Raji (cell line): ENCODE results near the gene BRMS1L.

Source experiments
- POLR2A ChIP-seq: IDR thresholded peaks from 2 replicates; pipeline ENCODE4 v1.6.1; 2011; ENCODE audit warnings: low read depth, low read length, control low read depth; ENCODE audit not compliant: insufficient read depth

BRMS1L gene

GRCh38 chr14:35851823-35852222 lies 25.7 kb downstream of the BRMS1L start:
- no peak for TF ChIP-seq POLR2A

GRCh38 chr14:35853225-35853624 lies 27.1 kb downstream of the BRMS1L start:
- no peak for TF ChIP-seq POLR2A

- TF ChIP-seq POLR2A = no peak
Measured at GRCh38 chr14:35854696-35855270, 28.6 kb downstream of the BRMS1L start.

- TF ChIP-seq POLR2A = no peak
Measured at GRCh38 chr14:35855876-35856481, 29.8 kb downstream of the BRMS1L start.

GRCh38 chr14:35858521-35859209 lies 32.5 kb downstream of the BRMS1L start:
- no peak for TF ChIP-seq POLR2A

GRCh38 chr14:35861204-35861868 lies 35.2 kb downstream of the BRMS1L start:
- no peak for TF ChIP-seq POLR2A

- no peak for TF ChIP-seq POLR2A
Measured at GRCh38 chr14:35865611-35866324, 39.6 kb downstream of the BRMS1L start.

GRCh38 chr14:35866595-35867279 lies 40.6 kb downstream of the BRMS1L start:
- no peak for TF ChIP-seq POLR2A

GRCh38 chr14:35867280-35867629 lies 41.1 kb downstream of the BRMS1L start:
- TF ChIP-seq POLR2A = no peak

- TF ChIP-seq POLR2A = no peak
Measured at GRCh38 chr14:35875296-35875695, 49.2 kb downstream of the BRMS1L start.

- TF ChIP-seq POLR2A = no peak
Measured at GRCh38 chr14:35877276-35877675, 51.1 kb downstream of the BRMS1L start.

- TF ChIP-seq POLR2A = no peak
Measured at GRCh38 chr14:35878272-35879150, 52.4 kb downstream of the BRMS1L start.

GRCh38 chr14:35879151-35879648 lies 53.1 kb downstream of the BRMS1L start:
- TF ChIP-seq POLR2A = no peak

GRCh38 chr14:35879654-35880249 lies 53.6 kb downstream of the BRMS1L start:
- TF ChIP-seq POLR2A = no peak

GRCh38 chr14:35881280-35881679 lies 55.1 kb downstream of the BRMS1L start:
- no peak for TF ChIP-seq POLR2A
